ENCODE data around the gene SPIN2A.

- TF ChIP-seq ATF2 (CRISPR knock-in tag; IDR thresholded peaks at IDR 0.05) (no peak), ZNF282 (IDR thresholded peaks at IDR 0.05; ENCODE audit: partially characterized antibody) (no peak), TCF7 (IDR thresholded peaks at IDR 0.05; ENCODE audit: low read depth) (no peak), NPAS2 (CRISPR knock-in tag; IDR thresholded peaks at IDR 0.05; ENCODE audit: borderline replicate concordance) (no peak), RBAK (CRISPR knock-in tag; IDR thresholded peaks at IDR 0.05) (no peak), BHLHE40 (IDR thresholded peaks at IDR 0.05; ENCODE audit: low read length) (no peak), ZNF12 (CRISPR knock-in tag; IDR thresholded peaks at IDR 0.05) (no peak), ZIK1 (CRISPR knock-in tag; IDR thresholded peaks at IDR 0.05; ENCODE audit: borderline replicate concordance, low read depth) (no peak), HNRNPK (IDR thresholded peaks at IDR 0.05; ENCODE audit: low read depth, low read length, poor library complexity, severe bottlenecking) (no peak), ZMAT3 (CRISPR knock-in tag; conservative IDR thresholded peaks at IDR 0.05) (no peak), JUND (CRISPR knock-in tag; IDR thresholded peaks at IDR 0.05) (no peak), ZNF562 (CRISPR knock-in tag; IDR thresholded peaks at IDR 0.05; ENCODE audit: borderline replicate concordance) (no peak), NFE2 (CRISPR knock-in tag; IDR thresholded peaks at IDR 0.05) (no peak)
- TF ChIP-seq, protein P1, sequence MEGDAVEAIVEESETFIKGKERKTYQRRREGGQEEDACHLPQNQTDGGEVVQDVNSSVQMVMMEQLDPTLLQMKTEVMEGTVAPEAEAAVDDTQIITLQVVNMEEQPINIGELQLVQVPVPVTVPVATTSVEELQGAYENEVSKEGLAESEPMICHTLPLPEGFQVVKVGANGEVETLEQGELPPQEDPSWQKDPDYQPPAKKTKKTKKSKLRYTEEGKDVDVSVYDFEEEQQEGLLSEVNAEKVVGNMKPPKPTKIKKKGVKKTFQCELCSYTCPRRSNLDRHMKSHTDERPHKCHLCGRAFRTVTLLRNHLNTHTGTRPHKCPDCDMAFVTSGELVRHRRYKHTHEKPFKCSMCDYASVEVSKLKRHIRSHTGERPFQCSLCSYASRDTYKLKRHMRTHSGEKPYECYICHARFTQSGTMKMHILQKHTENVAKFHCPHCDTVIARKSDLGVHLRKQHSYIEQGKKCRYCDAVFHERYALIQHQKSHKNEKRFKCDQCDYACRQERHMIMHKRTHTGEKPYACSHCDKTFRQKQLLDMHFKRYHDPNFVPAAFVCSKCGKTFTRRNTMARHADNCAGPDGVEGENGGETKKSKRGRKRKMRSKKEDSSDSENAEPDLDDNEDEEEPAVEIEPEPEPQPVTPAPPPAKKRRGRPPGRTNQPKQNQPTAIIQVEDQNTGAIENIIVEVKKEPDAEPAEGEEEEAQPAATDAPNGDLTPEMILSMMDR (CRISPR knock-in tag; IDR thresholded peaks at IDR 0.05) = no peak
These were observed 39.9 kb upstream of the SPIN2A start for GRCh38 chrX:57177070-57177469.
